ENCODE measurements around the gene FAM120C.

GRCh38 chrX:54074826-54075225 is 108.2 kb downstream of the FAM120C start:
- no peak for TF ChIP-seq GATA2 (IDR thresholded peaks at IDR 0.05; ENCODE audit: low read depth, low read length)
- no peak for TF ChIP-seq GATA3 (IDR thresholded peaks at IDR 0.05; ENCODE audit: low read depth, low read length)

Measured in SH-SY5Y (cell line).